ENCODE measurements around the gene MACROD1.

- TF ChIP-seq POLR2A (IDR thresholded peaks at IDR 0.05; ENCODE audit: low read depth, low read length) = no peak
- TF ChIP-seq POLR2AphosphoS5 (IDR thresholded peaks at IDR 0.05; ENCODE audit: low read depth, low read length) = no peak
- TF ChIP-seq TAF1 (IDR thresholded peaks at IDR 0.05; ENCODE audit: low read depth, low read length) = no peak
- TF ChIP-seq SPI1 (IDR thresholded peaks at IDR 0.05; ENCODE audit: low read depth, low read length) = no peak
- no peak for TF ChIP-seq POU2F2 (IDR thresholded peaks at IDR 0.05; ENCODE audit: low read depth, low read length)
- no peak for TF ChIP-seq PAX5 (IDR thresholded peaks at IDR 0.05; ENCODE audit: insufficient read depth, low read length, severe bottlenecking)
These were observed 19.6 kb downstream of the MACROD1 start for GRCh38 chr11:64146036-64146955.
